Mesothelial cell of epicardium (in vitro differentiated cells): Measurements from ENCODE around the gene SPATA13. TPM values are rescaled to one million over a fixed set of nuclear protein-coding genes. Genes with fewer than 3 reads are reported as not detected.

ENCODE experiments used
- DNase-seq, 2 experiments: peaks; one replicate each; pipeline ENCODE4 v3.0.0; 2021; ENCODE audit warnings: low spot score in 2 of 2; ENCODE audit not compliant: unreplicated experiment in 2 of 2
- H3K27ac Mint-ChIP-seq: 2 replicates; pipeline ENCODE4 v1.8.0; 2021; ENCODE audit warnings: mixed read lengths
- H3K27me3 Mint-ChIP-seq: 2 replicates; pipeline ENCODE4 v1.8.0; 2021; ENCODE audit warnings: low read depth, mixed read lengths
- H3K36me3 Mint-ChIP-seq: 2 replicates; pipeline ENCODE4 v1.8.0; 2021; ENCODE audit warnings: mixed read lengths
- H3K4me1 Mint-ChIP-seq: 2 replicates; pipeline ENCODE4 v1.8.0; 2021; ENCODE audit warnings: mixed read lengths
- H3K4me3 Mint-ChIP-seq: 2 replicates; pipeline ENCODE4 v1.8.0; 2021; ENCODE audit warnings: mild to moderate bottlenecking, moderate library complexity, mixed read lengths
- H3K9me3 Mint-ChIP-seq: 2 replicates; pipeline ENCODE4 v1.8.0; 2021; ENCODE audit warnings: mixed read lengths
- CTCF ChIP-seq: fragments of 200-600 bp; sonication (generic); IDR thresholded peaks from one replicate; pipeline ENCODE4 v1.5.0; 2021; ENCODE audit warnings: antibody characterized with exemption; ENCODE audit not compliant: unreplicated experiment
- total RNA-seq: library from RNA; stranded (reverse); gene quantifications from 3 replicates; pipeline ENCODE4 v1.2.1, GENCODE V29; 2021

SPATA13 gene
- total RNA-seq, 1 donor from 2014 or later: 3.8 TPM

DNA sequence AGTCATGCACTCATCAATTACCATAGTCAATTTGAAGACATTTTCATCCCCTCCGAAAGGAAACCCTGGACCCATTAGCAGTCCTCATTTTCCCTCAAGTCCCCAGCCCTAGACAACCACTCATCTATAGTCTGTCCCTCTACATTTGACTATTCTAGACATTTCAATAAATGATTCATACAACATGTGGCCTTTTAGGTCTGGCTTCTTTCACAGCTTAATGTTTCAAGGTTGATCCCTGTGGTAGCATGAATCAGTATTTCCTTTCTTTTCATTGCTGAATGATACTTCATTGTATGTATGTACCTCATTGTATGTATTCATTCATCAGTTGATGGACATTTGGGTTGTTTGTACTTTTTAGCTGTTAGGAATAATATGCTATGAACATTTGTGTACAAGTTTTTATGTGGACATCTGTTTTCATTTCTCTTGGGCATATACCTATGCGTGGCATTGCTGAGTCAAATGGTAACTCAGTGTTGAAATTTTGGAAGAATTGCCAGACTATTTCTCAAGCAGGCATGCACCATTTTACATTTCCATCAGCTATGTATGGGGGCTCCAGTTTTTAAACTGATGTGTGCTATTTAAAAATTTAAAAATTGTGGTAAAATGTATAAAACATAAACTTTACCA lies 18.4 kb downstream of the SPATA13 start:
- no peak for TF ChIP-seq CTCF
- H3K9me3 Mint-ChIP-seq: no peaks in the 10 kb centered on the region
- H3K36me3 Mint-ChIP-seq: no peaks in the 10 kb centered on the region
- no peak overlapping the region for H3K4me3 Mint-ChIP-seq
- H3K27me3 Mint-ChIP-seq: no peaks in the 10 kb centered on the region
- peaks cover 9% of the 10 kb centered on the region for H3K4me1 Mint-ChIP-seq
- DNase-seq: no peak
- H3K27ac Mint-ChIP-seq: no peak overlapping the region

GRCh38 chr13:24179486-24179850 lies 18.9 kb downstream of the SPATA13 start:
- H3K4me1 Mint-ChIP-seq: peaks cover 9% of the 10 kb centered on the region
- no peak overlapping the region for H3K4me3 Mint-ChIP-seq
- H3K27ac Mint-ChIP-seq: no peak overlapping the region
- no peak for DNase-seq
- no peaks in the 10 kb centered on the region for H3K36me3 Mint-ChIP-seq
- no peak for TF ChIP-seq CTCF
- H3K27me3 Mint-ChIP-seq: no peaks in the 10 kb centered on the region
- no peaks in the 10 kb centered on the region for H3K9me3 Mint-ChIP-seq

GRCh38 chr13:24180750-24181377 lies 20.3 kb downstream of the SPATA13 start:
- TF ChIP-seq CTCF: no peak
- no peak for DNase-seq
- peaks cover 6% of the 10 kb centered on the region for H3K4me1 Mint-ChIP-seq
- no peak overlapping the region for H3K27ac Mint-ChIP-seq
- no peaks in the 10 kb centered on the region for H3K36me3 Mint-ChIP-seq
- H3K9me3 Mint-ChIP-seq: no peaks in the 10 kb centered on the region
- H3K4me3 Mint-ChIP-seq: no peak overlapping the region
- H3K27me3 Mint-ChIP-seq: no peaks in the 10 kb centered on the region

GRCh38 chr13:24181991-24182702 lies 21.6 kb downstream of the SPATA13 start:
- no peaks in the 10 kb centered on the region for H3K27me3 Mint-ChIP-seq
- H3K9me3 Mint-ChIP-seq: no peaks in the 10 kb centered on the region
- H3K27ac Mint-ChIP-seq: no peak overlapping the region
- no peaks in the 10 kb centered on the region for H3K4me1 Mint-ChIP-seq
- no peak for TF ChIP-seq CTCF
- no peaks in the 10 kb centered on the region for H3K36me3 Mint-ChIP-seq
- no peak overlapping the region for H3K4me3 Mint-ChIP-seq
- DNase-seq: no peak

GRCh38 chr13:24182703-24183081 lies 22.2 kb downstream of the SPATA13 start:
- Mint-ChIP-seq H3K4me1 (no peaks in the 10 kb centered on the region), H3K27ac (no peak overlapping the region), H3K36me3 (no peaks in the 10 kb centered on the region), H3K27me3 (no peaks in the 10 kb centered on the region), H3K4me3 (no peak overlapping the region), H3K9me3 (peaks cover 3% of the 10 kb centered on the region)
- TF ChIP-seq CTCF: no peak
- DNase-seq: no peak
